ENCODE measurements around the gene PANX1.
"Not testable (repeated sequence)": the region's sequence is repeated elsewhere in the genome, so short reads cannot be mapped to it uniquely, and the experiment has no call there.

The PANX1 gene

DNA sequence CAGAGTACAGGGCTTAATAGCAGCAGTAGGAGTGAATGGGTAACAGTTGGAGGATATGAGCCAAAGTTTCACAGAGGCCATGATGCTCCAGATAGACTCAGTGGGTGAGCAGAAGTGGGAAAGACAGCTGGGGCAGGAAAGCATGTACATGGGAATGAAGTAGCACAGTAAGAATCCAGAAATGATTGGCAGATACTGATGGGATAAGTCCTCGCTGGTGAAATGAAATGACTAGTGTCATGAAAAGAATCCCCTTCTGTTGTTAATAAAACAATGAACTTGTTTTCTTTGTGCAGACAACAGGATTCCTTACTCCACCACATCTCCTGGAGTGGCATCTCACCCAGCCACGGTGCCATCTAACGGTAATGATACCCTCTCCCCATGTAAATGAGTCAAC is 17.4 kb upstream of the PANX1 start:
- H3K9me3 ChIP-seq (replicated peaks; ENCODE audit: low read length), result no peaks in the 10 kb centered on the region
- no peaks in the 10 kb centered on the region for H3K36me3 ChIP-seq (ENCODE audit: insufficient read depth, low read length)
- H3K9ac ChIP-seq (ENCODE audit: low read depth, low read length), result no peak overlapping the region
- no peak overlapping the region for H3K4me2 ChIP-seq (ENCODE audit: low read length)
- H3K27me3 ChIP-seq (ENCODE audit: control insufficient read depth, insufficient read depth, low read length), result no peaks in the 10 kb centered on the region
- no peak overlapping the region for H3K4me3 ChIP-seq (ENCODE audit: low read length)
- H3K4me1 ChIP-seq (ENCODE audit: control insufficient read depth, insufficient read depth, low read length), result no peaks in the 10 kb centered on the region

DNA sequence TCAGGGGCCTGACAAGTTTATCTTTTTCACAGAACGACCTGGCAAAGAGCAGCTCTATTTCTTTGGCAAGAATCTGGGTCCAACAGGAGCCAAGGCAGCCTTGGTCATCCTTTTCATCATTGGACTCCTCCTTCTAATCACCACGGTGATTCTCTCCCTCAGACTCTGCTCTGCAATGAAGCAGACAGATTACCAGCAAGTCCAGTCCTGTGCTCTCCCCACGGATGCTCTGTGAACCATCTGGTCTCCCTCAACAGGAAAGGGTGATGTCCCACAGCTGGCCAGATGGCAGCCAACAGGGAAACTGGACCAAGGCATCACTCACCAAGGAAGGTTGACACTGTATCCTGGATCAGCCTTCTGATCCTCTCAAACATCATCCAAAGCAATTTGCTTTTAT is 17.0 kb upstream of the PANX1 start:
- Histone ChIP-seq H3K4me2 (ENCODE audit: low read length) (no peak overlapping the region), H3K4me1 (ENCODE audit: control insufficient read depth, insufficient read depth, low read length) (no peaks in the 10 kb centered on the region), H3K36me3 (ENCODE audit: insufficient read depth, low read length) (no peaks in the 10 kb centered on the region), H3K9me3 (replicated peaks; ENCODE audit: low read length) (no peaks in the 10 kb centered on the region), H3K27me3 (ENCODE audit: control insufficient read depth, insufficient read depth, low read length) (no peaks in the 10 kb centered on the region), H3K4me3 (ENCODE audit: low read length) (no peak overlapping the region), H3K9ac (ENCODE audit: low read depth, low read length) (no peak overlapping the region)

DNA sequence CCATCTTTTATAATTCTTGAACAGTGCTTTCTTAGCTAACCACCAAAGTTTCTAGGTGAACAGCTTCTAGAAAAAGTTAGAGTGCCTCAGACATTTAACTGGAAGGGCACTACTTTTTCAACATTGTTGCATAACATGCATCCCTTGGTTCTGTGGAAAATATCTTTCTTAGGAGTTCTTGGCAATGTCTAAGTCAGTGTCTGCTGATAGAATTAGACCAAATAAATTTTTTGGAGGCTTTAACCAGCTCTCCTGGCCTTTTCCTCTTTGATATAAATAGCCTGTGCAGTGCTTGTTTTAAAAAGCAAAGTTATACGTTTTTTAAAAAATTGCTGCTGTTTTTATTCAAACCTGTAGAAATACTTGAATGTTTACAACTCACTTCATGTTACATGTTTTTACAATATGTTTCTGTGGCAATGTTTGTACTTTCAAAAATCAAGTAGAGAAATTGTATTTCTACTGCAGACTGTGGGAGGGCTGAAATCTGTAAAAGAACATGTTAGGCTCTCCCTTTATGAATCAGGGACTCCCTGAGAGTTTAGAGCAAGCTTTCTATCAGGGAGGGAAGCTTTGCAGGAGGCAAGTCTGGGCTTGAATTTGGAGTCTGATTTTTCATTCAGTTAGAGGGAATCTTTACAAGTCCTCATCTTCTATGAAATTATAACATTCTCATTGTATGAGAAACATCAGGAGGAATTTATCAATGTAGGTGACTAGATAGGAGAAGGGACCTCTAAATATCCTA is 16.3 kb upstream of the PANX1 start:
- no peaks in the 10 kb centered on the region for H3K27me3 ChIP-seq (ENCODE audit: control insufficient read depth, insufficient read depth, low read length)
- H3K4me2 ChIP-seq (ENCODE audit: low read length), result no peak overlapping the region
- H3K4me3 ChIP-seq (ENCODE audit: low read length), result no peak overlapping the region
- no peak overlapping the region for H3K9ac ChIP-seq (ENCODE audit: low read depth, low read length)
- H3K4me1 ChIP-seq (ENCODE audit: control insufficient read depth, insufficient read depth, low read length), result no peaks in the 10 kb centered on the region
- H3K9me3 ChIP-seq (replicated peaks; ENCODE audit: low read length), result no peaks in the 10 kb centered on the region
- H3K36me3 ChIP-seq (ENCODE audit: insufficient read depth, low read length), result no peaks in the 10 kb centered on the region

DNA sequence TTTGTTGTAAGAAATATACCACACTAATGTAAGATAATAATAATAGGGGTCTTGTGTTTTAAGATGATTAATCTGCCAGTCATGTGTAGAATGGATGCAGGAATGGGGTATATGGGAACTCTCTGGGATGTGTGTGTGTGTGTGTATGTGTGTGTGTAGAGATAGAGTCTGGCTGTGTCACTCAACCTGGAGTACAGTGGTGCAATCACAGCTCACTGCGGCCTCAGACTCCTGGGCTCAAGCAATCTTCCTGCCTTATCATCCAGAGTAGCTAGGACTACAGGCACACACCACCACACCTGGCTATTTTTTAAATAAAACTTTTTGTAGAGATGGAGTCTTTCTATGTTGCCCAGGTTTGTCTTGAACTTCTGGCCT is 11.5 kb upstream of the PANX1 start:
- no peaks in the 10 kb centered on the region for H3K9me3 ChIP-seq (replicated peaks; ENCODE audit: low read length)
- no peak overlapping the region for H3K4me2 ChIP-seq (ENCODE audit: low read length)
- peaks cover 9% of the 10 kb centered on the region for H3K4me1 ChIP-seq (ENCODE audit: control insufficient read depth, insufficient read depth, low read length)
- H3K4me3 ChIP-seq (ENCODE audit: low read length), result no peak overlapping the region
- no peaks in the 10 kb centered on the region for H3K36me3 ChIP-seq (ENCODE audit: insufficient read depth, low read length)
- H3K27me3 ChIP-seq (ENCODE audit: control insufficient read depth, insufficient read depth, low read length), result no peaks in the 10 kb centered on the region
- H3K9ac ChIP-seq (ENCODE audit: low read depth, low read length), result no peak overlapping the region

DNA sequence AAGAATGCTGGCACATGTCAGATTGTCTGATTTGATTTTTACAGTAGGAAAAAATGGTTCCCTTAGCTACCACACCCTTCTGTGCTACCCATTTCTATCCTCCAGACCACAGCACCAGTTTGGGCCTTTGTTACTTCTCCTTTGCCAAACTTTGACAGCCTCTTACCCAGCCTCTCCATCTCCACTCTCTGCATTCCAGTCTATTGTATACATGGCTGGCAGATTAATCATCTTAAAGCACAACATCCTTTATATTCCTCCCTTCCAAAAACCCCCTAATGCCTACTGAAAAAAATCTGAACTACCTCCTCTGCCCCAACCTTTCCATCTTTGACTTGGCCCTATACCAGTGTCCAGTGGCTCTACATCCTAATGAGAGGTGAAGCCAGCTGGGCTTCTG is 10.8 kb upstream of the PANX1 start:
- Histone ChIP-seq H3K36me3 (ENCODE audit: insufficient read depth, low read length) (no peaks in the 10 kb centered on the region), H3K4me1 (ENCODE audit: control insufficient read depth, insufficient read depth, low read length) (peaks cover 9% of the 10 kb centered on the region), H3K9me3 (replicated peaks; ENCODE audit: low read length) (no peaks in the 10 kb centered on the region), H3K4me2 (ENCODE audit: low read length) (no peak overlapping the region), H3K9ac (ENCODE audit: low read depth, low read length) (no peak overlapping the region), H3K27me3 (ENCODE audit: control insufficient read depth, insufficient read depth, low read length) (no peaks in the 10 kb centered on the region), H3K4me3 (ENCODE audit: low read length) (no peak overlapping the region)

DNA sequence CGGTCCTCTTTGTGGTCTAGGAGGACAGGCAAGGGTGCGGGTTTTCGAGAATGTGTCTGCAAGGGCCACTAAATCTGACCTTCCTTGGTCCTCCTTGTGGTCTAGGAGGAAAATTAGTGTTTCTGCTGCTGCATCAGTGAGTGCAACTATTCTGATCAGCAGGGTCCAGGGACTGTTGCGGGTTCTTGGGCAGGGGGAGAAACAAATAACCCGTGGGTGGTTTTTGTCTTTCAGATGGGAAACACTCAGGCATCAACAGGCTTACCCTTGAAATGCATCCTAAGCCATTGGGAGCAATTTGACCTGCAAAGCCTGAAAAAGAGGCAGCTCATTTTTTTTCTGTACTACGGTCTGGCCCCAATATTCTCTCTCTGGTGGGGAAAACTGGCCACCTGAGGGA is 9.0 kb upstream of the PANX1 start:
- not testable (repeated sequence) for H3K4me2 ChIP-seq (ENCODE audit: low read length); H3K9me3 ChIP-seq (replicated peaks; ENCODE audit: low read length); H3K9ac ChIP-seq (ENCODE audit: low read depth, low read length); H3K4me1 ChIP-seq (ENCODE audit: control insufficient read depth, insufficient read depth, low read length); H3K36me3 ChIP-seq (ENCODE audit: insufficient read depth, low read length); H3K4me3 ChIP-seq (ENCODE audit: low read length); H3K27me3 ChIP-seq (ENCODE audit: control insufficient read depth, insufficient read depth, low read length)

DNA sequence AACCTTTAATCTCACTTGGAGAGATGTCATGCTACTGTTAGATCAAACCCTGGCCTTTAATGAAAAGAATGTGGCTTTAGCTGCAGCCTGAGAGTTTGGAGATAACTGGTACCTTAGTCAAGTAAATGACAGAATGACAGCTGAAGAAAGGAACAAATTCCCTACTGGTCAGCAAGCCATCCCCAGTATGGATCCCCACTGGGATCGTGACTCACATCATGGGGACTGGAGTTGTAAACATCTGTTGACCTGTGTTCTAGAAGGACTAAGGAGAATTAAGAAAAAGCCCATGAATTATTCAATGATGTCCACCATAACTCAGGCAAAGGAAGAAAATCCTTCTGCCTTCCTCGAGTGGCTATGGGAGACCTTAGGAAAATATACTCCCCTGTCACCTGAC is 8.1 kb upstream of the PANX1 start:
- not testable (repeated sequence) for H3K9me3 ChIP-seq (replicated peaks; ENCODE audit: low read length); H3K27me3 ChIP-seq (ENCODE audit: control insufficient read depth, insufficient read depth, low read length); H3K4me3 ChIP-seq (ENCODE audit: low read length); H3K4me1 ChIP-seq (ENCODE audit: control insufficient read depth, insufficient read depth, low read length); H3K4me2 ChIP-seq (ENCODE audit: low read length); H3K9ac ChIP-seq (ENCODE audit: low read depth, low read length); H3K36me3 ChIP-seq (ENCODE audit: insufficient read depth, low read length)

DNA sequence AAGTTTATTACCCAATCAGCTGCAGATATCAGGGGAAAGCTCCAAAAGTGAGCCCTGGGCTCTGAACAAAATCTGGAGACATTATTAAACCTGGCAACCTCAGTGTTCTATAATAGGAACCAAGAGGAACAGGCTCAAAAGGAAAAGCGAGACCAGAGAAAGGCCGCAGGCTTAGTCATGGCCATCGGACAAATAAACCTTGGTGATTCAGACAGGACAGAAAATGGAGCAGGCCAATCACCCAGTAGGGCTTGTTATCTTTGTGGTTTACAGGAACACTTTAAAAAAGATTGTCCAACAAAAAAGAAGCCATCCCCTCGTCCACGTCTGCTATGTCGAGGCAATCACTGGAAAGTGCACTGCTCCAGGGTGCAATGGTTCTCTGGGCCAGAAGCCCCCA is 7.7 kb upstream of the PANX1 start:
- Histone ChIP-seq H3K9me3 (replicated peaks; ENCODE audit: low read length) (no peaks in the 10 kb centered on the region), H3K9ac (ENCODE audit: low read depth, low read length) (no peak overlapping the region), H3K36me3 (ENCODE audit: insufficient read depth, low read length) (no peaks in the 10 kb centered on the region), H3K4me2 (ENCODE audit: low read length) (no peak overlapping the region), H3K4me3 (ENCODE audit: low read length) (no peak overlapping the region), H3K27me3 (ENCODE audit: control insufficient read depth, insufficient read depth, low read length) (no peaks in the 10 kb centered on the region), H3K4me1 (ENCODE audit: control insufficient read depth, insufficient read depth, low read length) (peaks cover 9% of the 10 kb centered on the region)

DNA sequence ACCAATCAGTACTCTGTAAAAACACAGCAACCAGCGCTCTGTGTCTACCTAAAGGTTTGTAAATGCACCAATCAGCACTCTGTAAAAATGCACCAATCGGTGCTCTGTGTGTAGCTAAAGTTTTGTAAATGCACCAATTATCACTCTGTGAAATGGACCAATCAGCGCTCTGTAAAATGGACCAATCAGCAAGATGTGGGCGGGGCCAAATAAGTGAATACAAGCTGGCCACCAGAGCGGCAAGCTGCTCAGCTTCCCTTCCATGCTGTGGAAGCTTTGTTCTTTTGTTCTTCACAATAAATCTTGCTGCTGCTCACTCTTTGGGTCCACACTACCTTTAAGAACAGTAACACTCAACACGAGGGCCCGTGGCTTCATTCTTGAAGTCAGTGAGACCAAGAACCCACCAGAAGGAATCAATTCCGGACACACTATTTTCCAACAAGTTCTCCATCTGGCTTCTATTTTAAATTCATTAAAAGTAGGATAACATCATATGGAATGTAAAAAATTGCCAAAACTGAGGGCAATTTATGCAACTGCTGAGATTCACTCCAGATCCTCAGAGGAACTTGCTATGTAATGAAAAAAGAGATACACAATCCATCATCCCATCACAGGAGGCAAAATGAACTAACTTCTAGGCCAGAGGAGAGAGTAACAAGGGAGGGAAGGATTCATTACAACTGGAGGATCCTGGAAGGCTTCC is 3.1 kb upstream of the PANX1 start:
- Histone ChIP-seq H3K4me3 (ENCODE audit: low read length) (no peak overlapping the region), H3K36me3 (ENCODE audit: insufficient read depth, low read length) (no peaks in the 10 kb centered on the region), H3K9ac (ENCODE audit: low read depth, low read length) (no peak overlapping the region), H3K4me2 (ENCODE audit: low read length) (no peak overlapping the region), H3K9me3 (replicated peaks; ENCODE audit: low read length) (no peaks in the 10 kb centered on the region), H3K27me3 (ENCODE audit: control insufficient read depth, insufficient read depth, low read length) (no peaks in the 10 kb centered on the region), H3K4me1 (ENCODE audit: control insufficient read depth, insufficient read depth, low read length) (peaks cover 24% of the 10 kb centered on the region)

DNA sequence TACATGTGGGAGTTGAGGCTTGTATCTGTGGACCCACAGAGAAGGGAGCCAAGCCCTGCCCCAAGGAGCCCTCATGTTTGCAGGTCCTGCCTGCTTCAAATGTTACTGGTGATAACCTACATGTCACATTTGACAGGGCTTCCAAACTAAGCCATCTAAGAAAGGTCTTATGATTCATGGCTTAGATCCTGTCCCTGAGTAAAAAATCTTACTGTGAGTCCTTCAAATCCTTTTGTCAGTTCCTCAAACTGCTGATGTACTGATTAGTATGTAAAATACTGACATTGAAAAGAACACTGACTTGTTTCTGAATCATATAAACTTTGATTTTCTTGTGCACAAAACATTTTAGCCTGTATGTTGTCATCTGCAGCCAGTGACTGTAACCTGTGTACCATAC is 1.0 kb upstream of the PANX1 start:
- peaks cover 41% of the 10 kb centered on the region for H3K4me1 ChIP-seq (ENCODE audit: control insufficient read depth, insufficient read depth, low read length)
- peak overlapping the region; percentile 86 for H3K9ac ChIP-seq (ENCODE audit: low read depth, low read length)
- peak overlapping the region; percentile 82 for H3K4me3 ChIP-seq (ENCODE audit: low read length)

DNA sequence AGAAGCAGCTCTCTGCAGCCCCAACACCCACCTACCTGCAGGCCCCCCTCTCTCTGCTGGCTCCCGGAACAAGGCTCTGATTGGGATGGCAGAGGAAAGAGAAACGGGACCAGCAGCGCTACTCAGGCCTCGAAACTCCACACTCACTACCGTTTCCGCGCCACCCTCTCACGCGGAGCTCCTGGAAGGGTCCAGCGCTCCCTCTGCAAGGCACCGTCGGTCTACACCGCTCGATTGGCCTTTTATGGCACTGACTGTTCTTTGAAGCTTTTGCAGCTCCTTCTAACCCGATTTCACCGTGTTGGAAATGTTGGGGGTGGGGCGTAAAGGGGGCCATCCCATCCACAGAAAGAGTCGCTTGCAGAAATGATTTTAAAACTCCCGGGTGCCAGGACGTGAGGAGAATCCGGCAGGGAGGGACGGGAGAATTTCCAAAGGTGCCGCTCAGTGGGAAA is 323 bp upstream of the PANX1 start:
- Histone ChIP-seq H3K27me3 (ENCODE audit: control insufficient read depth, insufficient read depth, low read length) (no peaks in the 10 kb centered on the region), H3K9me3 (replicated peaks; ENCODE audit: low read length) (no peaks in the 10 kb centered on the region), H3K9ac (ENCODE audit: low read depth, low read length) (peak overlapping the region; percentile 86), H3K4me3 (ENCODE audit: low read length) (peak overlapping the region; percentile 82), H3K36me3 (ENCODE audit: insufficient read depth, low read length) (no peaks in the 10 kb centered on the region), H3K4me1 (ENCODE audit: control insufficient read depth, insufficient read depth, low read length) (peaks cover 44% of the 10 kb centered on the region), H3K4me2 (ENCODE audit: low read length) (peak overlapping the region; percentile 92)

More for the DNA sequence above, 1.0 kb upstream of the PANX1 start:
- no peaks in the 10 kb centered on the region for H3K27me3 ChIP-seq (ENCODE audit: control insufficient read depth, insufficient read depth, low read length)
- H3K4me2 ChIP-seq (ENCODE audit: low read length), result peak overlapping the region; percentile 92
- H3K36me3 ChIP-seq (ENCODE audit: insufficient read depth, low read length), result no peaks in the 10 kb centered on the region
- H3K9me3 ChIP-seq (replicated peaks; ENCODE audit: low read length), result no peaks in the 10 kb centered on the region
